ENCODE measurements around the gene CLEC4A.
"Not testable (repeated sequence)": the region's sequence is repeated elsewhere in the genome, so short reads cannot be mapped to it uniquely, and the experiment has no call there.

The CLEC4A gene

DNA sequence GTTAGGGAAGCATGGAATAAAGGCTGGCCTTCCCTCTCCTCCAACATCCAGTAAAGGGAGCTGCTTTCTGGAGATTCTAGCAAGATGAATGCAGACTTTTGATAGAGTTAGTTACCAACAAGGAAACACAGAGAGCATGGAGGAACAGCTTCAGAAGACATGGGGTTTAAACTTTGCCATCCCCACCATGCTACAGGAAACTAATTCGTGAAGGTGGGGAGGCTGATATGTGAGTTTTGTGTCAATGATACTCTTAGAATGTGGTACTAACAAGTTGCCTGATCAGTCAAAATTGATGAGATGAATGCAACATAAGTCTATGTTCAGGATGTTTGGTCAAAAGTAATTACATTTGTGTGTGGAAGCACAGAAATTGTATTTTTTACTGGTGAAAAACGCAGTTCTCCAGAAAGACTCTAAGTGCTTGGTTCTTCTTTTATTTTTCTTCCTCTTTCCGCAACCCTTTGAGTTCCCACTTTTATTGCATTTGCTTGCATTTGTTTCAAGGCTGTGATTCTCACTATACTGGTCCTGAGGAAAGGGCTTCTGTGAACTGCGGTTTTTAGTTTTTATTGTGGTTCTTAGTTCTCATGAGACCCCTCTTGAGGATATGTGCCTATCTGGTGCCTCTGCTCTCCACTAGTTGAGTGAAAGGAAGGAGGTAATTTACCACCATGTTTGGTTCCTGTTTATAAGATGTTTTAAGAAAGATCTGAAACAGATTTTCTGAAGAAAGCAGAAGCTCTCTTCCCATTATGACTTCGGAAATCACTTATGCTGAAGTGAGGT lies at the start of gene CLEC4A:
TSS of gene CLEC4A (plus strand) at position 494 of the 789 bp plus-strand sequence. CDS start at position 756, 262 bp downstream.
- DNase-seq (ENCODE audit: low read depth) = no peak

DNA sequence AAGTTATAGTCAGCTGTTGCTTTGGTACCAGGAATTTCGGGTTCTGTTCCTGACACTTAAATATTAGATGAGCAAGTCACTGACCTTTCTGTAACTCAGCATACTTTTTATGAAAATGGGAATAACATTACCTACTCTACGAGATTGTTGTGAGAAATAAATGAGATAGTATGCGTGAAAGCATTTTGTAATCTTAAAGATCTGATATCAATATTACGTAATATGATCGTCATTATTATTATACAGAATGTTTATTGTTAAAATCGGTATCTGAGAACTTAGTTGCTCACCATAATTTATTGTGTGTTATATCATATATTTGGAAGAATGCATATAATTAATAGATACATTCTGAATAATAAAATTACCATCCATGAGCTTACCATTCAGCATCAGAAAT lies 47.5 kb upstream of the CLEC4A start:
- DNase-seq (ENCODE audit: low read depth) = no peak

DNA sequence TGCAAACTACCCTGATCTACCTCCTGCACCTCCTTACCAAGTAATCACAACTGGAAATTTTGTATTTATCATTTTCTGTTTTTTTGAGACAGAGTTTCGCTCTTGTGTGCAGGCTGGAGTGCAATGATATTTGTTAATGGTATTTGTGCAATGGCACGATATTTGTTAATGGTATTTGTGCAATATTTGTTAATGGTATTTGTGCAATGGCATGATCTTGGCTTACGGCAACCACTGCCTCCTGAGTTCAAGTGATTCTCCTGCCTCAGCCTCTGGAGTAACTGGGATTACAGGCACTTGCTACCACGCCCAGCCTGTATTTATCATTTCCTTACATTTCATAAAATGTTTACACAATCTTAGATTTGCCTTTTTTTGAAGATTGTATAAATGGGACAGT lies 47.1 kb upstream of the CLEC4A start:
- DNase-seq (ENCODE audit: low read depth) = no peak

DNA sequence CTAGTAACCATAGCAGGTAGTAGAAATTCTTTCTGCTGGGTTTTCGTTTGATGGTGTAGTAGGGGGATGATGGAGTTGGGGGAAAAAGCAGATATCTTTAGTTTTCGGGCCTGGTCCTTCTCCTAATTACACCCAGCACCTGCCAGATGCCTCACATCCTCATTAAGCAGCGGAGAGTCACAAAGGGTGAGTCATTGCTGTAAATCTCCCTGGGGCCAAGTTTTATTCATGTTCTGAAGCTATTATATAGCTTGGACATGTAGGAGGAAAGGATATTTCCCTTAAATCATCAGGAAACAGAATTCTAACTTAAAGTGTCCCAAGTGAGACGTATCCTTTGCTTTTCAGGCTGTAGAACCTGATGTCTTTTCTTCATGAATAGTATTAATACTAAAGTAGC lies 46.2 kb upstream of the CLEC4A start:
- DNase-seq (ENCODE audit: low read depth) = no peak

DNA sequence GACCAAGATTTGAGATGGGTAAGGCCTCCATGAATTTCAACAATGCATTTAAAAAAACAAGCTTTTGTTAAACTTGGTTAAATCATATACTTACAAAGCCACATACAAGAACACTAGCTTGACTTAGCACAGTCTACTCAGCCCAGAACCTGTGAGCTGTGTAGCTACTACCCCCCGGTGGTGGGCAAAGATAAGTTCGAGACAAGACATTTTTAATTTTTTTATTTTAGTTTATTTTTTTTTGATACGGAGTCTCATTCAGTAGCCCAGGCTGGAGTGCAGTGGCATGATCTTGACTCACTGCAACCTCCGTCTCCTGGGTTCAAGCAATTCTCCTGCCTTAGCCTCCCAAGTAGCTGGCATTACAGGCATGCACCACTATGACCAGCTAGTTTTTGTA lies 45.0 kb upstream of the CLEC4A start:
- peak; percentile 32 for DNase-seq (ENCODE audit: low read depth)

DNA sequence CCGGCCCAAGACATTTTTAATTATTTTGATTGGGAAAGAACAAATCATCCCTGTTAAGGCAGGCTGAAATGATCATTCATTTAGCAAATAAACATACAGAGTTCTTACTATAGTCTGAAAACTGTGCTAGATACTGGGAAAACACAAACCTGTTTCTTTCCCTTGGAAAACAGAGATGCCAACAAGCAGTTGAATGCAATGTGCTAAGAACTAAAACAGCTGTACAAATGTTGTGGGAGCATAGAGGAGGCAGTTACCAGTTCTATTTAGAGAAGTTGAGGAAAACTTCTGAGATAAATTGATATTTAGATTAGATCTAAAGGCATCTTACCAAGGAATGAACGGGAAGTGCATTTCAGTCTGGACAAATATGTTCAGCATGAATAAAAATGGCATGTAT lies 44.5 kb upstream of the CLEC4A start:
- DNase-seq (ENCODE audit: low read depth) = no peak

DNA sequence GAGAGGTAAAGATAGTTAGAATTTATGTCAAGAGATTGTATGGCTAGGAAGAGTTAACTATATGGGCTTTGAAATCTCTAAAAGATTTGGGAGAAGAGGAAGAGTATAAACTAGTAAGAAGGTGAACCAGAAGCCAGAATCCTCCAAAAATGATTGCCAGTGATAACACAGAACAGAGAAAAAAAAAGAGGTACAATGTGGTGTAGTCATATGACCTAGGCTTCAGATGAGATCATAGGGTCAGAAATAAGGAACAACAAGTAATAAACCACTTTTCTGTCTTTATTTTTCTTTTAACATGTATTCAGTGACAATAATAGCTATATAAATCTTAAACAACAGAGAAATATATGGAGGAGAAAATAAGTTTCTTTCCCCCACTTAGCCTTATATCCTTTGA lies 43.3 kb upstream of the CLEC4A start:
- no peak for DNase-seq (ENCODE audit: low read depth)

DNA sequence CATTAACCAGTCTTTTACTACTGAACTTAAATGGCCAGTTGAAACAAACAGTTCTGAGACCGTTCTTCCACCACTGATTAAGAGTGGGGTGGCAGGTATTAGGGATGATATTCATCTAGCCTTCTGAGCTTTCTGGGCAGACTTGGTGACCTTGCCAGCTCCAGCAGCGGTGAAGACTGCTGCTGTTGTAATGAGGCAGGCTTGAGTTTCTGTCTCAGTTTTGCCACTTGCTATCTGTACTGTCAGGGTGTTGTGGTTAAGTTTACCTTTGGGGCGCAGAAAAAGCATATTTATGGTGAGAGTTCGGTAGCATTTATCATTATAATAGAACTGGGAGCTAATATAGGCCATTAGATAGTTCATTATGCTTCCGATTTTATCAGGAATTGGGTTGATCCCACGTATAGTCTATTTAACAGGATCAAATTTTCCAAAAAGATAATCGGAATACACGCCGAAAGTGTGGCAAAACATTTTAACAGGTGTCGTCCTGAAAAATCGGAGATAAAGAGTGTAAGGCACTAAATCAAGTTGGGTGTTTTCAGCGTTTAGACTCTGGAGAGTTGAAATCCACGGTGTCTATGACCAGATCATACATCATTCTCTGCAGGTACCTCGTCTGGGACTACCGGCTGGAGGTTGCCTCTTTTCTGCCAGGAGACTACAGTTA lies 42.0 kb upstream of the CLEC4A start:
- DNase-seq (ENCODE audit: low read depth) = no peak

DNA sequence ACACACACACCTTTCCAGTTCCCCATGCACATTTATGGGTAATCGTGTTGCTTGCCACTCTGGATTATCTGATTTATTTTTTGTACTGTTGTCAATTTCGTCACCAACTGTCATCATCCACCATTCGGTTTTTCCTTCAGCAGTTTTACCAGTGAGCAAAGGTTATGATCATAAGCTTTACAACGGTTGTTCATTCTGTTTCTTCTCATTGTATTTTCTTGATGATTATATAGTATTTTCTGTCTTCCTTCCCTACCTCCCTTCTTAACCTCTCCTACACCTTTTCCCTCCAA lies 40.7 kb upstream of the CLEC4A start:
- DNase-seq (ENCODE audit: low read depth) = no peak

DNA sequence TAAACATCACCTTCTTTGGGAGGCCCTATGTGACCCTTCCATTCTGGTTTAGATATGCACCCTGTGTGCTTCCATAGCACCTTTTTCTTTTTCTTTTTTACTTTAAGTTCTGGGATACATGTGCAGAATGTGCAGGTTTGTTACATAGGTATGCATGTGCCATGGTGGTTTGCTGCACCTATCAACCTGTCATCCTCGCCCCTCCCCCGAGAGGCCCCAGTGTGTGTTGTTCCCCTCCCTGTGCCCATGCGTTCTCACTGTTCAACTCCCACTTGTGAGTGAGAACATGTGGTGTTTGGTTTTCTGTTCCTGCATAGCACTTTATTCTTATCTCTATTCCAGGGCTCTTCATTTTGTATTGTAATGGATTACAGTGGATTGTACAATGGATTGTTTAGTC lies 39.1 kb upstream of the CLEC4A start:
- DNase-seq (ENCODE audit: low read depth) = not testable (repeated sequence)

DNA sequence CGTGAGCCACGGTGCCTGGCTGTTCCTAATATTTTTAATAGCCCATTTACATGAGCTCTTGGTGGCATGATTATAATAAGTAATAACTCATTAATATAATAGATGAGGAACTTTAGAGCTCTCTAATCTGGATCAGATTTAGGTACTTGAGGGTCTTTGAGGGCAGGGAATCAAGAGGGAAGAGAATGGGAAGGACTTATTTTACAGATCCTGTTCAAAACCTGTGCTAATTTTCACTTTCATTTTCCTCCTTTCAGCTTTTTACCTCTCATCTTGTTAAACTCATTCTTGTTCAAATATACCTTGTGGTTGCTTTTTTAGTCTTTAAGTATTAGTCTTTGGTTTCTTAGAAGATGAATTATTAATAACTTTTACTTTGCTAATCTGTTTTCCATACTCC lies 35.8 kb upstream of the CLEC4A start:
- no peak for DNase-seq (ENCODE audit: low read depth)

DNA sequence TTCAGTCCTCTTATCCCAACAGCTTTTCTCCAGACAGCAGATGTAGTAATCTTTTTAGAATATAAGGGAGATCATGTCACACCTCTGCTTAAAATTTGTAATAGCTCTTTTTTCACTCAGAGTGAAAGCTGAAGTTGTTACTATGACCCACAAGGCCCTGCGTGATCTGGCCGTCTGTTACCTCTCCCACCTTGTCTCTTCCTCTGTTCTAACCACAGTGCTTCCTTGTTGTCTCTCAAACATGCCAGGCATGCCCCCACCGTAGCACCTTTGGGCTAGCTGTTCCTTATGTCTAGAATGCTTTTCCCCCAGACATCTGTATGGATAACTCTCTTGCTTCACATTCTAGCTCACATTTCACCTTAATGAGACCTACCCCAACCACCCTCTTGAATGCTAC lies 34.8 kb upstream of the CLEC4A start:
- peak; percentile 10 for DNase-seq (ENCODE audit: low read depth)

DNA sequence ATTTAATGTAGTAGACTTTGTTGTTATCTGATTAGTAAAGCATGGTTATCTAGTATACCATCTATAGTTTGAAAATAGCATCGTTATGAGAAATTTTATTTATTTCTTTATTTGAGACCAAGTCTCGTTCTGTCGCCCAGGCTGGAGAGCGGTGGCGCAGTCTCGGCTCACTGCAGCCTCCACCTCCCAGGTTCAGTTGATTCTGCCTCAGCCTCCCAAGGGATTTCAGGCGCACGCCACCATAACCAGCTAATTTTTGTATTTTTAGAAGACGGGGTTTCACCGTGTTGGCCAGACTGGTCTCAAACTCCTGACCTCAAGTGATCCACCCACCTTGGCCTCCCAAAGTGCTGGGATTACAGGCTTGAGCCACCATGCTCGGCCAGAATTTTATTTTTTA lies 34.1 kb upstream of the CLEC4A start:
- DNase-seq (ENCODE audit: low read depth) = not testable (repeated sequence)

DNA sequence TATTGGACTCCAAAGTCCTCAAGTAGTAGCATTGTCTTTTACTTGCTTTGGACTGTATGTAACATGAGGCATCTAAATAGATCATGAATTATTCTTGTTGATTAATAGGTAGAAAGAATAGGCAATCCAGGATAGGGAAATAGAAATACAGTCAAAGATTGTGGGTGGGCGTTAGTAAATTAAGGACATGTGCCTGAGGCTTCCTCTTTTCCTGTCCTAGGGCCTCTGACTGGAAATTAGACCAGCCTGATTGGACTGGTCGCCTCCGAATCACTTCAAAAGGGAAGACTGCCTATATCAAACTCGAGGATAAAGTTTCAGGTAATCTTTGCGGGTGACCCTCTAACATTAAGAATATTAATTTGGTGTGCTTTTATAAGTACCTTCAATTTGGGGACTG lies 33.7 kb upstream of the CLEC4A start:
- DNase-seq (ENCODE audit: low read depth) = no peak

DNA sequence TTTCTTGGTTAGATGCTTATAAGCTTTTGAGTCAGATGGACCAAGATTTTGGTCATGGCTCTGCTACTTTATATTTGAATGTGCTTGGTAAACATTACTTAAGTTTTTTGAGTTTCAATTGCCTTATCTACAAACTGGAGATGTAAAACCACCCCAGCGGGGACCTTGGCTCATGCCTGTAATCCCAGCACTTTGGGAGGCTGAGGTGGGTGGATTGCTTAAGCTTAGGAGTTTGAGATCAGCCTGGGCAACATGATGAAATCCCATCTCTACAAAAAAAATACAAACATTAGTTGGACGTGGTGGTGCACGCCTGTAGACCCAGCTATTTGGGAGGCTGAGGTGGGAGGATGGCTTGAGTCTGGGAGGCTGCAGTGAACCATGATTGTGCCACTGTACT lies 30.1 kb upstream of the CLEC4A start:
- no peak for DNase-seq (ENCODE audit: low read depth)

DNA sequence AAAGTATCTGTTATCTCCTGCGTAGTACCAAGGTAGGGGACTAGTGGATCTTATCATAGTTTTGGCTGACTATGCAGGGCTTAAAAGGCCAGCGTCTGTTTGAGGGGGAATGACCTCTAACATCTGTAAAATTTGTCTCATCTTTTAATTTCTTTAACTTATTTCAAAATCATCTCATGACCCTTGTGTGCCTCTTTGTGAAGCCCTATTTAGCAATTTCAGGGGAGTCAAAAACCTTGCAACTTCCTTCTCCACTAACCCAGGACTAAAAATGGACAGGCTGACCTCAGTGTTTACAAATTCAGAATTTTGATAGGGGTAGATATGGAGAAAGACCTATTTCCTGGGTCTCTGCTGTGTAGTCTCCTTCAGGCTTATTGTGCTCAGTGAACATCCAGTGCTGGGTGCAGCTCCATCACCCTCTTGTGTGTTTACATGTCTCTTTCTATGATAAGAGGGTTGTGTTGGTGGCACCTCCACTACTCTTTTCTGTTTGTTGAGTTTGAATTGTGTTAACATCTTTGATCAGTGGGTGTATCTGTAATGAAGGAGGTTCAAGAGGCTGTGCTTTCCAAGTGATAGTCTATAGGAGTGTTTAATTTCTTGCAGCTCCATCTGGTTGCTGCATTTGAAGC lies 27.0 kb upstream of the CLEC4A start:
- DNase-seq (ENCODE audit: low read depth) = no peak

DNA sequence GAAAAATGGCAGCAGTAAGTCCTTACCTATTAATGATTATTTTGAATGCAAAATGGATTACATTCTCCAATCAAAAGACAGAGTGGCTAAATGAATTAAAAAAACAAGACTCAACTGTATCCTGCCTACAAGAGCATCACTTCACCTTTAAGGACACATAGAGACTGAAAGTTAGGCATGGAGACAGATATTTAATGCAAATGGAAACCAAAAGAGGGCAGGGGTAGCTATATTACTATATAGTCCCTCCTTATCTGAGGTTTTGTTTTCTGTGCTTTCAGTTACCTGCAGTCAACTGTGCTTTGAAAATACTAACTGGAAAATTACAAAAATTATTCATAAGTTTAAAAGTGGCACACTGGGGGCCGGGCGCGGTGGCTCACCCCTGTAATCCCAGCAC lies 24.2 kb upstream of the CLEC4A start:
- DNase-seq (ENCODE audit: low read depth) = no peak

DNA sequence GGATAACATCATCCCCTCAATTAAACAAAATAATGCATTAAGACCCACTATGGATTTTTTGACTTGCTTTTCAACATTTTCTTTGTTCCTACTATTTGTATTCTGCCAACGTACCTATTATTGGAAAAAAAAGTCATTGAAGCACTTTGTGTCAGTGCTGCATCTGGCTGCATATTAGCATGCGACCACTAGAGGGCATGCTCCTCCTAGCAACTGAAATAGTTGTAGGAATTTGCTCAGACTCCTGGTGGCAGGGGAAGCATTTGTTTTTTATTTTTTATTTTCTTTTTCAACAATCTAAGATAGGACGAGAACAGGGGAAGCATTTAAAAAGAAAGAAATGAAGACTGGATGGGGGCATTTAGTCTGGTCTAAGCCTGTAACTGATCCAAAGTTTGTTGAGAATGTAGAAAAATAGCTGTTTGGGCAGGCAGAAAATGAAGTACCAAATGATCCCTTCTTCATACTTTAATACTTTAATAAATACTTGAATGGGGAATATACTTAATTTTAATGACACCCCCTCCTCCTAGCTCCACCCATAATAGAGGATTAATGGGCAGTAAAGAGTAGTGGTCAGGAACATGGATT lies 14.5 kb upstream of the CLEC4A start:
- DNase-seq (ENCODE audit: low read depth) = peak; percentile 37

DNA sequence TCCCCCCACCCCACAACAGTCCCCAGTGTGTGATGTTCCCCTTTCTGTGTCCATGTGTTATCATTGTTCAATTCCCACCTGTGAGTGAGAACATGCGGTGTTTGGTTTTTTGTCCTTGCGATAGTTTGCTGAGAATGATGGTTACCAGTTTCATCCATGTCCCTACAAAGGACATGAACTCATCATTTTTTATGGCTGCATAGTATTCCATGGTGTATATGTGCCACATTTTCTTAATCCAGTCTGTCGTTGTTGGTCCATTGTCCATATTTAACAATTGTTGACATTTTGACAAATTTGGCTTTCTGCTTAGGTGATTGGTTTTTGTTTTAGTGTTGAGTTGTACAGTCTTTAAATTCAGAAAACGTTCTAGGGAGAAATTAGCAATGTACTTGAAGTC lies 10.3 kb upstream of the CLEC4A start:
- DNase-seq (ENCODE audit: low read depth) = not testable (repeated sequence)

DNA sequence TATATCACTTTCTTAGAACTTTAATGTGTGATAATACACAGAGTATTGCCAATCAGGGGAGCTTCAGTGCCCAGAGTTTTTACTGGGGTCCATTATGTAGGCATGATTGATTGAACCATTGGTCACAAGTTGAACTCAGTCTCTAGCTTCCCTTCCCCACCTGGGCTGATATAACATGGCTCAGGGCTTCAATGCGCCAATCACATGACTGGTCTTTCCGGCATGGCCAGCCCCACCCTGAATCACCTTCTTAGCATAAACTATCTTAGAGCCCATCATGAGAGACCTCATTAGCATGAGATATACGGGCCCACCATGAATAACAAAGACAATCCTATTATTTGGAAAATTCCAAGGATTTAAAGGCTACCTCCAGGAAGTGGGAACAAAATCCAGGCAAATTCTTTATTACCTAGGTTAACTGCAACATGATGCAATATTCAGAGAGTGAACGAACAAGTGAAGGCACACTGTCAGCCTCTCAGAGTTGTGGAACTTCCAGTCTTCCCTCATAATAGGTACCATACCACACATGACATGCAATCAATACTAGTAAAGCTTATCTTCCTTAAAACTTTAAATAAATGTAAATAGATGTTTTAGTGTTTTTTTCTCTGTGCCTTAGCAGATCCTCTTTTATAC lies 3.2 kb upstream of the CLEC4A start:
- DNase-seq (ENCODE audit: low read depth) = no peak

DNA sequence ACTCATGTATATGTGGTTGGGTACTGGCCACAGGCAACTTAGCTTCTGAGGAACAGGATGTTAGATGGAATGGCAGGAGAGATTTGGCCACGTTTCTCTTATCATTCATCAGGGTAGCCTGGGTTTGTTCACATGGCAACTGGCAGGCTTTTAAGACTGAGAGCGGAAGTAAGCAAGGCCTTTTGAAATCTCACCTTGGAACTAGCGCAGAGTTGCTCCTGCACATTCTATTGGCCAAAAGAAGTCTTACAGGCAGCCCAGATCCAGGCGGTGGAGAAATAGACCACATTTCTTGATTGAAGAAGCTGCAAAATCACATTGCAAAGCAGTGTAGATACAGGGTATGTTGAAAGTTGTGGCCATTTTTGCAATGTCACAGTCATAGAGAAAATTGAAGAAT lies 3.7 kb downstream of the CLEC4A start:
- no peak for DNase-seq (ENCODE audit: low read depth)

DNA sequence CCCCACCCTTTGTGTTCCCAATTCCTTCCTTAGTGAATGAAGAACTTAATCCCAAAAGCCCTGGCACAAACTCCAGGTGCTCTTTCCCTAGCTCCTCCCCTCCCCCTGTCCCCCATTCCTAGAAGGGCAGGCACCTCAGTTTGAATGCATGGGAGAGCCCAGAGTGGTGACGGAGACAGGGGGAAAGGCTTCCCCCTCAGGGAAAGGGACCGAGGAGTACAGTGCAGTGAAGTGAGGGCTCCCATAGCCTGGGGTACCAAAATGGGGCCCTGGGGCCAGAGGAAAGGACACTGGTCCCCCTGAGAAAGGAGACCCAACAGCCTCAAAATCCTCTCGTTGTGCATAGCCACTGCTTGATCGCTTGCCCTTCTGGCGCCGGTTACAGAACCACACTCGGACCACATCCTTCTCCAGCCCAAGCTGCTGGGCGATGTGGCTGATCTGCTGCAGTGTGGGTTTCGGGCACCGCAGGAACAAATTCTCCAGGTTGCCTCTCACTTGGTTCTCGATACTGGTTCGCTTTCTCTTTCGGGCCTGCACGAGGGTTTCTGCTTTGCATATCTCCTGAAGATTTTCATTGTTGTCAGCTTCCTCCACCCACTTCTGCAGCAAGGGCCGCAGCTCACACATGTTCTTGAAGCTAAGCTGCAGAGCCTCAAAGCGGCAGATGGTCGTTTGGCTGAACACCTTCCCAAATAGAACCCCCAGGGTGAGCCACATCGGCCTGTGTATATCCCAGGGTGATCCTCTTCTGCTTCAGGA lies 10.4 kb downstream of the CLEC4A start:
- DNase-seq (ENCODE audit: low read depth) = not testable (repeated sequence)
